ENCODE results near the gene GABBR2.

GRCh38 chr9:98709968-98710965 lies 1.5 kb upstream of the GABBR2 start:
- TF ChIP-seq POLR2AphosphoS5 (IDR thresholded peaks at IDR 0.05; ENCODE audit: low read depth) = no peak
- TF ChIP-seq CTCF (conservative IDR thresholded peaks at IDR 0.05; ENCODE audit: low read depth in 2 of 2) = no peak
- TF ChIP-seq EZH2 (IDR thresholded peaks at IDR 0.05; ENCODE audit: low read depth, unreplicated experiment) = no peak
- TF ChIP-seq JUNB (IDR thresholded peaks at IDR 0.05; ENCODE audit: unreplicated experiment) = no peak
- TF ChIP-seq REST (IDR thresholded peaks at IDR 0.05; ENCODE audit: unreplicated experiment) = peak; percentile 79
- TF ChIP-seq CREB1 (CRISPR knock-in tag; IDR thresholded peaks at IDR 0.05; ENCODE audit: low read depth) = no peak
- TF ChIP-seq ETS1 (IDR thresholded peaks at IDR 0.05) = no peak
- TF ChIP-seq EZH2phosphoT487 (IDR thresholded peaks at IDR 0.05; ENCODE audit: unreplicated experiment) = no peak
- TF ChIP-seq ZNF331 (CRISPR knock-in tag; IDR thresholded peaks at IDR 0.05; ENCODE audit: low read depth) = no peak
- no peak for TF ChIP-seq ZNF114 (CRISPR knock-in tag; IDR thresholded peaks at IDR 0.05)
- no peak for TF ChIP-seq NANOG (IDR thresholded peaks at IDR 0.05; ENCODE audit: borderline replicate concordance)
- TF ChIP-seq STAT1 (IDR thresholded peaks at IDR 0.05; ENCODE audit: unreplicated experiment) = no peak
- TF ChIP-seq ZNF462 (CRISPR knock-in tag; IDR thresholded peaks at IDR 0.05) = no peak

Measured in GM23338 (cell line).